Activated CD4-positive, CD25-positive, alpha-beta regulatory T cell treated with anti-CD3 and anti-CD28 coated beads, Interleukin-2, amount 50 U/mL, for 16 hours (primary cell): Measurements from ENCODE around the gene CHDH.

Source experiments
- DNase-seq: peaks from one replicate; pipeline ENCODE4 v3.0.0-alpha.2; 2020; ENCODE audit warnings: low read depth, low spot score

CHDH gene

GRCh38 chr3:53849916-53850315 lies 3.7 kb upstream of the CHDH start:
- no peak for DNase-seq

GRCh38 chr3:53846851-53847155 lies 584 bp upstream of the CHDH start:
- no peak for DNase-seq

GRCh38 chr3:53845881-53846133 lies 412 bp downstream of the CHDH start:
- no peak for DNase-seq

GRCh38 chr3:53845103-53845880 lies 927 bp downstream of the CHDH start:
- no peak for DNase-seq

- DNase-seq = no peak
Measured at GRCh38 chr3:53844262-53845102, 1.7 kb downstream of the CHDH start.

DNA sequence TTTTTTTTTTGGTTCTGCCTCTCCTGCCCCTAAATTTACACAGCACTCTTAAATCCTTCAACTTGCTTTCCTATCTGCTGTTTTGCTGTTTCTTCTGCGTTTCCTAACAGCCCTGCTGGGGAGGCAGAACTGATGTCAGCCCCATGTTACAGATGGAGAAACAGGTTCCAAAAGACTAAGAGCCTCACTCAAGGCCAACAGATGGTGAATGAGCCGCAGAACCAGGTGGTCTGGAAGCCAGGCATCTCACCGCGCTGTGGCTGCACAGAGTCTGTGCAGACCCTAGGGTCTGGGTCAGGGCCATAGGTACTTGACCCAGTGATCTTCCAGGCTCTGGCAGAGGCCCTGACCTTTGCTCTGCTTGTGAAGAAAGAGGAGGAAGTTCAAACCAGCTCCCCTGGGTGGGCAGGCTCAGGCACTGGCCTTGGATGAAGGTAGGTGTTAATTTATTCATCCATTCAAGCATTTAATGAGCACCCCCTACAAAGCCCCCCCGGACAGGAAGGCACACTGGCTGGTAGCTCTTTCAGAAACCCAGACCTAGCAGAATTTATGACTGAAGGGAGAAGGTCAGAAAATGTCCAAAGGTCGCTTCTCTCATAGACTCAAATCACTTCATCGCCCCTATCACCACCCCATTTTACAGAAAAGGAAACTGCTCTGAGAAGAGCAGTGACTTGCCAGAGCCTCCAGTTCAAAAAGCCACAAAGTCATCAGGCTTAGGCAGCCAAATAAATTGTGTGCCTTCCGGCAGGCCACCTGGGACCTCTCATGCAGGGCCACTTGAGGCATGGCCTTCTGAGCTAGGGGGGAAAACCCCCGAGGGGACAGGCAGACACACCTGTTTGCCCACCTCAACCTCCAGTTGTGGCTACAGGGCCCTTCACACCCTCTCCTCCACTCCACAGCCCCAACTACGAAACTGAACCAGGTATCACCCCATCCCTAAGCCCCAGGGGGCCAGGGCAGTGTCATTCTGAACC lies 2.7 kb downstream of the CHDH start:
- DNase-seq = no peak

DNA sequence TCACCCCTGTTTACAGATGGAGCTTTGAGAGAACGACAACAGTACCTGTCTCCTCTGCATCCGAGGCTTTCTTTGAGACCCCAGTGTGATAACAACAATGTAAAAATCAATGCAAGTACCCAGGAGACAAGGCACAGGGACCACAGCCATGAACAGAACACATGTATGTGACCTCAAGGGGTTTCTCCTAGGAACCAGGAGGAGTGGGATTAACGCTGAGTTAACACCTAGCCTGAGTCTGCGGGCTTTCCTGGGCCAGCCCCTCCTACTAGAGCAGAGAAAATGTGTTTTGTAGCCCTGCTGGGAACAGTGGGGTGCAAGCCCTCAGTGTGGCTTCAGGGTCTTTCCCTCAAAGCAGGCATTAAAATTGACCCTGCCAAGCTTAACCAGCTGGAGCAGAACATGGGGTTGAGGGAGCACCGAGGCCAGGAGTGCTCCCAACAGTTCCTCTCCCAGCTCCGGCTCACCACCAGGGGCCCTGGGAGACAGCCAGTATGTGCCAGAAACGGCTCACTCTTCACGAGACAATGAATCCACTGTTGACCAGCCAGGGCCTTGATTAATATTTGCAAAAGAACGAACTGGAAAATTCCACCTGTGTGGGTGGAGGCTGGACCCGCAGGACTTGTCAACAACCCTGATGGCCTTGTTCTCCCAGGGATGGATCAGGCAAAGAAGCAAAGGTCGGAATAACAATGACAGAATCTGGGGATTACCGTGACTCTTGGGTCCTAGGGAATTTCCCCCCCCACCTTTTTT lies 3.6 kb downstream of the CHDH start:
- no peak for DNase-seq

DNA sequence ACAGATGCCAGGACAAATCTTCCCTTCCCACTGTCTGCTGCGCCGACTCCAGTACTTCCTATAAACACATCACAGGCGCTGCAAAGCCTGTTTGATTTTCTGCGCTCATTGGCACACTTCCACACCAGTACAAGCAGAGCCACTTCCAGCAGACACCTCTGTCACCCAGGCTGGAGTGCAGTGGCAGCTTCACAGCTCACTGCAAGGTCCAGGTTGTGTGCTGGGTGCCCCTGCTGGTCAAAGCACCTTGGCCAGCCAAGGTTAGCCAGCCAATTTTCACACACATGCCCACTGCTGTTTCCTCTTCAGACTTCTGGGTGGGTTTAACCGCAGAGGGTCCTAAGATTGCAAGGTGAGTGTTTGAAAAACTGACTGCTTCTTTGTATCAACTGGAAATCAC lies 4.9 kb downstream of the CHDH start:
- DNase-seq = no peak

- no peak for DNase-seq
Measured at GRCh38 chr3:53837331-53837730, 8.9 kb downstream of the CHDH start.

GRCh38 chr3:53836084-53836872 lies 9.9 kb downstream of the CHDH start:
- no peak for DNase-seq

DNA sequence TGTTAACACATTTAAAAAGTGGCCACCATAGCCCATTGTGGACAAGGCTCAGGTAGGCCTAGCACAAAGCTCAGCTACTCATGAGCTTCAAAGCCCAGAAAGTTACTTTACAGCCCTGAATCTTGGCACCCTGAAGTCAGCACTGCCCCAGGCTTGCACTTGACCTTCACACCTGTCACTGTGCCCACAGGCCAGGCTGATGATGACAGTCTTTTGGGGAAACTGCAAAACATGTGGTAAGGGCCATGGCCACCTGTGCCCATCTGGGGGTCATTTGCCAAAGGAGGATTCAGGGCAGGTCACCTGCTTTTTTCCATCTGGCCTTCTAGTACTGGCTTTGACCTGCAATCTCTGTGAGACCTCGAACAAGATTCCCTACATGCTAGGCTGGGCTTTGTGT lies 11.0 kb downstream of the CHDH start:
- no peak for DNase-seq

DNA sequence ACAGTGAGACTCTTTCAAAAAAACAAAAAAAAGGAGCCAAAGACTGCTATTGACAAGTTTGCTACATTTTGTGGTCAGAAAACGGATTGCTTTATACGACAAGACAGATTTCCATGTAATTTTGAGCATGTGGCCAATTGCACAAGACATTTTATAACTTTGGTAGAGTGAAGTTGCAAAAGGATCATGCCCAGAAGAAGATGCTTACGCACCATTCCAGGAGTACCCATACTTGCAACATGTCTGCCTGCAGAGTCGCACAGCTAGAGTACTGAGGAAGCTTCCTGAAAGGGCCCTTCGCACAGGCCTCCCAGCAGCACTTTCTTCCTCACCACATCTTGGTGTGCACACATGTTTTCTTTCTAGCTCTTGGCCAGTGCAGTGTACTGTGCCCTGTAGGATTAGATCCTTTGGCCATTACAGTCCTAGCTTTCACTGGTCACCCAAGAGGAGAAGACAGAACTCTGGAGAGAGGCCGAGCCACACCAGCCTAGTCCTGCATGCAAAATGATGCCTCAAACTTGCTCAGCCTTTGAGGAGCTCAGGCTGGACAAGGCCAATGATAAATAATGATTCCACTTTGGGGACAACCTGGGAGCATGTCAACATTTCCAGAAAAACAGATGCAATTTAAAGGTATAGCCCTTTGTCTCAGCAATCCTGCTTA lies 11.7 kb downstream of the CHDH start:
- DNase-seq = no peak

- DNase-seq = no peak
Measured at GRCh38 chr3:53833700-53834099, 12.5 kb downstream of the CHDH start.

- DNase-seq = no peak
Measured at GRCh38 chr3:53833053-53833645, 13.1 kb downstream of the CHDH start.

- no peak for DNase-seq
Measured at GRCh38 chr3:53830944-53831343, 15.3 kb downstream of the CHDH start.

- no peak for DNase-seq
Measured at GRCh38 chr3:53829605-53830004, 16.6 kb downstream of the CHDH start.

DNA sequence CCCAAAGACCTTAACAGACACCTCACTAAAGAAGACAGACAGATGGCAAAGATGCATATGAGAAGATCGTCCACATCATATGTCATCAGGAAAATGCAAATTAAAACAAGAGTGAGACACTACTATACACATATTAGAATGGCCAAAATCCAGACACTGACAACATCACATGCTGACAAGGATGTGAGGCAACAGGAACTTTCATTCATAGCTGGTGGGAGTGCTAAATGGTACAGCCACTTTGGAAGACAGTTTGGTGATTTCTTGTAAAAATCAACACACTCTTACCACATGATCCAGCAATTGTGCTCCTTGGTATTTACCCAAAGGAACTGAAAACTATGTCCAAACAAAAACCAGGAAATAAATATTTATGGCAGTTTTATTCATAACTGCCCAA lies 17.6 kb downstream of the CHDH start:
- DNase-seq = no peak

- DNase-seq = no peak
Measured at GRCh38 chr3:53826048-53826447, 20.2 kb downstream of the CHDH start.

- DNase-seq = no peak
Measured at GRCh38 chr3:53824795-53825194, 21.4 kb downstream of the CHDH start.
